Measurements from ENCODE around the gene TRIM21.
A peak's percentile ranks its signal among the peaks of the same experiment; 100 is the strongest.
"Not testable (repeated sequence)": the region's sequence is repeated elsewhere in the genome, so short reads cannot be mapped to it uniquely, and the experiment has no call there.

Gene TRIM21

GRCh38 chr11:4393209-4393857 lies at the start of gene TRIM21:
Gene TRIM21, minus strand, starts transcription at chr11:4393702. Its CDS starts 3,293 bp downstream, at chr11:4390409.
- DNase-seq (ENCODE audit: low read depth), result peak; percentile 79

DNA sequence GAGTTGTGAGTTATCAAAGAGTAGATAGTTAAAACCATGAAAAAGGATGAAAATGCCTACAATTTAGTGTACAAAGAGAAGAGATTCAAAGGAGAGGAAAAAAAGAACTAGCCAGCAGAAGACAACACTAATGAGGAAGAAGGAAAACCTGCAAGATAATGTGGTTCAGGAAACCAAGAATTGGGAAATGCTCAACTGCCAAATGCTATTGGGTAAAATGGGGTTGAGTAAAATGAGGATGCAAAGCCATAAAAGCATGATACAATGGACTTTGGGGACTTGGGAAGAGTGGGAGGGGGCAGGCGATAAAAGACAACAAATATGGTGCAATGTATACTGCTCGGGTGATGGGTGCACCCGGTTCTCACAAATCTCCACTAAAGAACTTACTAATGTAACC lies 48.0 kb upstream of the TRIM21 start:
- DNase-seq (ENCODE audit: low read depth), result no peak

DNA sequence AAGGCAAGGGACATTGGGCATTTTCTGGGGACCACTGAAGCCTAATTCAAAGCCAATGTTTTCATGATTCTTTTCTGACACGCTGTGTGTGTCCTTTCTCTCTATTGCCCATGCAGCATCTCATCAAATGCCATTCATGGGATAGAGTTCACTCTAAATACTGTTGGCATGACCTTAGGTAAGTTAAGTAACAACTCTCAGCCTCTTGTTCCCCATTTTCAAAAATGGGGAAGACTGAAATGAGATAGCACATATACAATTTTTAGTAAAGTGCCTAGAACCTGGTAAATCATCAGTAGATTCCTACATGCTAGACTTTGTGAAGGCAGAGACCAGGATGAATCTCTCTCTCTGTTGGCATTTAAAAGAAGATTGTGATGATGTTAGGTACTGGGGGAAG lies 42.9 kb upstream of the TRIM21 start:
- no peak for DNase-seq (ENCODE audit: low read depth)

DNA sequence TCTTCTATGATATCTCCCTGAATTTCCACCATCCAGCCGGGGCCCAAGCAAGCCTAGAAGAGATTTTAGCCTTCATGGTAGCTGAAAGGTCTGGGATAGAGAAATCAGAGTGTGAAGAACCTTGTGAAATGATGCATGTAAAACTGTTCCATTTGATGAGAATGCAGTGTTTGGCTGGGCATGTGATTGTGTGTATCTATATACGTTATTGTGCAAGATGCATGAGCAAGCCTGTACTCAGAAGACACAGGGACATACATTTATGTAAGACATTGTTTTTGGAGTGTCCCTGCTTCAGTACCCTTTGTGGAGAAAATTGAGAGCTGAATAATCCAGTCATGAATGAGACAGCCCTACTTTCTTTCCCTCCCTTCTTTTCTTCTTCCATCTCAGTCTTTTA lies 40.4 kb upstream of the TRIM21 start:
- no peak for DNase-seq (ENCODE audit: low read depth)

DNA sequence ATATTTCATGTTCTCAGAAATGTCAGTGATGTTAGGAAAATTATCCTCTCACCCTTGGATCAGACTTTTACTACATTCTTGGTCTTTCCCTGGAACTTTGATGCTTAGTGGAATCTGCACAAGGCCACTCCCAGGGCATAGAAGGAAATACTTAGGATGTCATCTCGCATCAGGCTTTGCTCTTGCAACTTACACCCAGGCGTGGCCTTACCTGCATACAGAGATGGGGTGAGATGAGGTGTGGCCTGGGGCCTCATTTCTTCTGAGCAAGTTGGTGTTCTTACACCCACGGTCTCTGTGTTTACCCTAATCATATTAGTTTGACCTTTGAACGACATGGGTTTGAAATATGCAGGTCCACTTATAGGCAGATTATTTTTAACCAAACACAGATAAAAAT lies 36.5 kb upstream of the TRIM21 start:
- DNase-seq (ENCODE audit: low read depth), result no peak

DNA sequence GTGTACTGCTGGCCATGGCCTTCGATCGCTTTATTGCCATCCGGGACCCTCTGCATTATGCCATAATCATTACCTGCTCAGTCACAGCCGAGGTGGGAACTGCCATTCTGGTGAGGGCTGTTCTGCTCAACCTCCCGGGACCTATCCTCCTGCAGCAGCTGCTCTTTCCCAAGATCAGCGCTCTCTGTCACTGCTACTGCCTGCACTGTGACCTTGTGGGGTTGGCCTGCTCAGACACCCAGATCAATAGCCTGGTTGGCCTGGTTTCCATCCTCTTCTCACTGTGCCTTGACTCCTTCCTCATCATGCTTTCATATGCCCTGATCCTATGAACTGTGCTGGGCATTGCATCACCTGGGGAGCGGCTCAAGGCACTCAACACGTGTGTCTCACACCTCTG lies 24.9 kb upstream of the TRIM21 start:
- no peak for DNase-seq (ENCODE audit: low read depth)

GRCh38 chr11:4416816-4417215 lies 23.3 kb upstream of the TRIM21 start:
- no peak for DNase-seq (ENCODE audit: low read depth)

GRCh38 chr11:4416306-4416705 lies 22.8 kb upstream of the TRIM21 start:
- DNase-seq (ENCODE audit: low read depth), result no peak

DNA sequence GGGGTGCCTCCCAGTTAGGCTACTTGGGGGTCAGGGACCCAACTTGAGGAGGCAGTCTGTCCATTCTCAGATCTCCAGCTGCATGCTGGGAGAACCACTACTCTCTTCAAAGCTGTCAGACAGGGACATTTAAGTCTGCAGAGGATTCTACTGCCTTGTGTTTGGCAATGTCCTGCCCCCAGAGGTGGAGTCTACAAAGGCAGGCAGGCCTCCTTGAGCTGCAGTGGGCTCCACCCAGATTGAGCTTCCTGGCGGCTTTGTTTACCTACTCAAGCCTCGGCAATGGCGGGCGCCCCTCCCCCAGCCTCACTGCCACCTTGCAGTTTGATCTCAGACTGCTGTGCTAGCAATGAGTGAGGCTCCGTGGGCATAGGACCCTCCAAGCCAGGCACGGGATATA lies 12.7 kb upstream of the TRIM21 start:
- DNase-seq (ENCODE audit: low read depth), result not testable (repeated sequence)

- DNase-seq (ENCODE audit: low read depth), result no peak
Measured at GRCh38 chr11:4393858-4394223, 339 bp upstream of the TRIM21 start.

DNA sequence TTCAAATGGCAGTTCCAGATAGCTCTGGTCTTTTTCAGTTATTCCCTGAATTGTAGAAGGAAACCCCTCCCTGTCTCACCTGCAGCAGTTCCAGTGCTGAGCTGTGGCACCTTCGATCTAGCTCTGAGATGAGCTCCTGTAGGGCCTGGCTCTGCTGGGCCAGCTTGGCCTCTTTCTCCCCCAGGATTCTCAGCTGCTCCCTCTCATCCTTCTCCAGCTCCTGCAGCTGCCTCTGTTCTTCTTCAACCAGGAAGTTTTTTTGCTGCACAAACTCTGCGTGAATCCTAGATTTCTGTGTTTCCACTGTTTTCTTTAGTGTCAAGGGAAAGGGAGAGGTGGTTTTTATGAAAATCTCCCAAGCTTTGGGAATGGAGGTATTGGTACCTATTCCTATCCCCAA lies 5.3 kb downstream of the TRIM21 start:
- DNase-seq (ENCODE audit: low read depth), result no peak

DNA sequence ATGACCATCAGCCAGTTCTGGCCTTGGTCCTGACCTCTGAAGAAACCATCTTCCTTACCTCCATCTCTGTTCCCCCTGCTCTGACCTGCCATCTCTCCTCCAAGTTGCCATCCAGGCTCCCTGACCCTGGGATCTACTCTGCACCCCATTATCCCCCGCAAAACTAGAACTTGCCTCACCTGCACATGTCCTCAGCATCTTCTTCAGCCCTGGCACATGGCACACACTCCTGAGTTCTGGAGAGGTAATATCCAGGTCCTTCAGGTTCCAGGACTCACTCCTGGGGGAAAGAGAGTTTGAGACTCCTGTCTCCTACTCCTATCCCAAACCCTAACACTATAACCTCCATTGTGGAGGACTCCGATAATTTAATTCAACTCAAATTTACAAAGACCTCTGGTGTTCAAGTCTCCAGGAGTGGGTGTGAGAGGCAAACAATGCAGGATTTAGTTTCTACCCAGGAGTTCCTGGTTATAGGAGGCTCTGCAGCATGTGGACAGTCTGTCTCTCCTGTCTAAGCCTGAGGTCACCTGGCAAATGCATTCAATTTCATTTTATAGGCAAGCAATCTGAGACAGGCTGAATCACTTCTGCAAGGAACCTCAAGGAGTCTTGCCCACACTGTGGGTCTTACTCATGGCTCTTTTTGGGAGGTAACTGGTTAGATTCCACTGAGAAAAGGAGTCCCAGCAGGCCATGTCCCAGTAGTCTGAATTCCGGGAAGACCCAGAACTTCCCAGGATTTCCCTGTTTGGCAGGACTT lies 7.3 kb downstream of the TRIM21 start:
- no peak for DNase-seq (ENCODE audit: low read depth)

DNA sequence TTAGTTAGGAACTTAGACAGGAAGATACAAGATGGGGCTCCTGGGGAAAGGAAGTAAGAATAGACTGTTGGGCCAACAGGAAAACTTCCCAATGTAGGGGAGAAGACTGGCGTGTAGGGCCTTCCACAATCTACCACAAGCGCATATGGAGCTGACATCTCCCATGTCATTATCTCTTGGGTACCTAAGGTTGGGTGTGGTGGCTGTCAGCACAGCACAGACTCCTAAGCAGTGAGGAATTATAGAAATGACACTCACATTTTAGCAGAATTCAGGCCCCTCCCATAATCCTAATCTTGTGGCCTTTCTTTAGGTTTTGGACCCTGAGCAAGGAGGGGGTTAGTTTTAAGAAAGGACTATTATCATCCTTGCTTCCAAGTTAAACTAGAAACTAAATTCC lies 11.6 kb downstream of the TRIM21 start:
- no peak for DNase-seq (ENCODE audit: low read depth)

- DNase-seq (ENCODE audit: low read depth), result no peak
Measured at GRCh38 chr11:4375431-4376140, 17.9 kb downstream of the TRIM21 start.

DNA sequence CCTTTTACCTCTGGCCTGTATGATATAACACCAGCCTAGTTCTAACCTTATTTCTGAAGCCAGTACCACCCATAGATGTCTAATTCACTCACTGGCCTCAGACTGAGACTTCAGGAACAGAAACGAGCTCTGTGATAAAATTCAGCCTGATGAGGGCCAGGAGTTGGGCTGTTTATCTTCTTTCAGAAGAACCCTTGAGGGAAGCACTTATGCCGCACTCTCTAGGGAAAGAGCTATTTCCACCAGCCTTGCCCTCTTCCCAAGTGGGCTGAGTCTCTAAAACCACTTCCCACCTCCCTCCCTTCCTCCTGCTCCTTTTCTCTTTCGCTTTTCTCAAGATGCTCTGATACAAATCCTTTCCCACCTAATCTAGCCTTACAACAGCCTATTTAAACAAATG lies 23.3 kb downstream of the TRIM21 start:
- DNase-seq (ENCODE audit: low read depth), result no peak

DNA sequence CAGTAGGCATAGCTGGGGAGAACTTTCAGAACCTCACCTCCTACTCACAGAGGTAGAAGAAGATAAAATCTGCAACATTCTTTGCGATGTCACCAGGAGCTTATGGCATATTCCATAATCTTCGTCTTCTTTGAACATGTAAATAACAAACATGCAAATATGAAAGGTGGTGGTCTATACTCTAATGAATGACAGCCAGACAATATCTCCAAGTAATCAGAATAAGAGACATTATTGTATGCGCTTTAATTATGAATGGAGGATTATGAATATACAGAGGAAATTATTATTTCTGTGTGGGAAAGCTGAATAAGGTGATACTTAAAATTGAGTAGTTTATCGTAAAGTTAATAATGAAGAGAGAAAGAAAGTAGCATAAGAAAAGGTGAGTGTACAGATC lies 25.2 kb downstream of the TRIM21 start, which contains the start of gene OR52B4:
OR52B4 (minus strand) TSS at position 101 of the 400 bp plus-strand sequence; CDS start at position 10, 91 bp downstream.
- no peak for DNase-seq (ENCODE audit: low read depth)

- not testable (repeated sequence) for DNase-seq (ENCODE audit: low read depth)
Measured at GRCh38 chr11:4348142-4348541, 45.4 kb downstream of the TRIM21 start.

DNA sequence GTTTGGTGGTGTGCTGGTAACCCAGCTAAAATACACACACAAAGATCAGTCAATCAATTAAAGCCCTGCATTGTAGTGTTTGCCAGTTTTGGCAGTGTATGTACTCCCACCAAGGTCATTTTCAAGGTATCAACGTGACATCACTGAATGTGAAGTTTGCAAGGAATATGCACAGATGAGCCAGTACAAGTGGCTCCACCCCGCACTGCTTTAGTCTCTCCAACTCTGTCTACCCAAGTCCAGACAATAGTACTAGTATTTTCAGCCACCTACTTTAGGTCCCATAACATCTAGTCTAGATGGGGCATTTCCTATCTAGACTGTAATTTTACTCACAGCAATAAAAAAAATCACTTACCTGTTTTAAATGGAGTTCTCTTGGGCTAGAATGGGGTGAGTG lies 48.1 kb downstream of the TRIM21 start:
- not testable (repeated sequence) for DNase-seq (ENCODE audit: low read depth)
